H1 (cell line): ENCODE data around the gene LDLRAD4. TPM values are rescaled to one million over a fixed set of nuclear protein-coding genes. Genes with fewer than 3 reads are reported as not detected.

Source experiments
- CHD7 ChIP-seq: fragments of 300-600 bp; sonication (generic); IDR thresholded peaks from 2 replicates; pipeline ENCODE4 v1.7.1; 2012; ENCODE audit warnings: low read length, moderate library complexity, mild to moderate bottlenecking, inconsistent platforms; ENCODE audit not compliant: insufficient replicate concordance
- JUND ChIP-seq: IDR thresholded peaks from 2 replicates; pipeline ENCODE4 v1.6.1; 2011; ENCODE audit warnings: mild to moderate bottlenecking, improper control_type of control experiment, low read length
- POU5F1 ChIP-seq: IDR thresholded peaks from 2 replicates; pipeline ENCODE4 v1.6.1; 2011; ENCODE audit warnings: low read depth, mild to moderate bottlenecking, low read length, moderate library complexity
- RAD21 ChIP-seq, 2 experiments: IDR thresholded peaks in 1 of 2; conservative IDR thresholded peaks in 1 of 2; 2 replicates each; pipeline ENCODE4 v1.6.1; 2011; ENCODE audit warnings: low read depth in 2 of 2, low read length in 2 of 2, improper control_type of control experiment in 1 of 2, inconsistent platforms in 1 of 2, mild to moderate bottlenecking in 1 of 2, moderate library complexity in 1 of 2
- TEAD4 ChIP-seq: IDR thresholded peaks from 2 replicates; pipeline ENCODE4 v1.6.1; 2012; ENCODE audit warnings: low read depth, low read length, inconsistent platforms, mixed read lengths
- polyA plus RNA-seq, 7 experiments: library from polyadenylated mRNA; depleted of rRNA in 3 of 7; stranded (reverse) in 5 of 7; unstranded in 2 of 7; fragments of >200 nt in 5 of 7; fragments of 200-250 nt in 2 of 7; gene quantifications; 1 replicate in 5 of 7; 2 replicates in 1 of 7; 4 replicates in 1 of 7; pipeline versions ENCODE4 v1.2.1 to v1.2.3, GENCODE V29; 2011 to 2013; ENCODE audit warnings: missing spikeins in 2 of 7, mixed read lengths in 2 of 7
- total RNA-seq: library from RNA; stranded (reverse); fragmentation: NEBNext Ultra II Directional; extraction: Animal tissue kit (Norgen Biotek cat#: 25700); gene quantifications from 2 replicates; pipeline ENCODE4 v1.2.1, GENCODE V29; 2021
- TF ChIP-seq, protein P1 (sequence below): IDR thresholded peaks from 2 replicates; pipeline ENCODE4 v1.6.1; 2011; ENCODE audit warnings: low read depth, mild to moderate bottlenecking, low read length; ENCODE audit not compliant: insufficient read depth

Gene LDLRAD4
- total and polyA plus RNA-seq, 2 of the 8 experiments (the other 6 are each of a cell fraction or from before 2014, with no cell fraction given), result 0.77 to 1.4 TPM

GRCh38 chr18:13318731-13319501 is 100.4 kb downstream of the LDLRAD4 start (continued):
- no peak for TF ChIP-seq CHD7
- TF ChIP-seq RAD21 (IDR thresholded peaks at IDR 0.05 in 1 of 2, conservative IDR thresholded peaks at IDR 0.05 in 1 of 2; ENCODE audit: low read depth in 2 of 2, low read length in 2 of 2), result no peak
- TF ChIP-seq, protein P1, sequence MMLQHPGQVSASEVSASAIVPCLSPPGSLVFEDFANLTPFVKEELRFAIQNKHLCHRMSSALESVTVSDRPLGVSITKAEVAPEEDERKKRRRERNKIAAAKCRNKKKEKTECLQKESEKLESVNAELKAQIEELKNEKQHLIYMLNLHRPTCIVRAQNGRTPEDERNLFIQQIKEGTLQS, result no peak
- TF ChIP-seq JUND, result no peak
- TF ChIP-seq POU5F1, result no peak
- TF ChIP-seq TEAD4, result no peak
